Upper lobe of left lung (tissue), 4 donors: Measurements from ENCODE around the gene GLRA1.

Experiments used
- CTCF ChIP-seq, 6 experiments: fragments of 450-650 bp in 4 of 6; fragments of 200-600 bp in 2 of 6; sonication (generic) in 2 of 6; IDR thresholded peaks; one replicate each; pipeline ENCODE4 v1.5.1; 2016 to 2019; ENCODE audit warnings: antibody characterized with exemption in 6 of 6
- EP300 ChIP-seq, 4 donors: sonication (generic); formaldehyde crosslinking; IDR thresholded peaks; one replicate each; pipeline ENCODE4 v1.5.1; 2017; ENCODE audit warnings: antibody characterized with exemption in 4 of 4, control low read depth in 2 of 4
- POLR2A ChIP-seq, 4 donors: fragments of 450-650 bp; IDR thresholded peaks; one replicate each; pipeline ENCODE4 v1.5.1; 2016 to 2017; ENCODE audit warnings: antibody characterized with exemption in 4 of 4, mild to moderate bottlenecking in 2 of 4
- POLR2AphosphoS5 ChIP-seq, 2 donors: sonication (generic); formaldehyde crosslinking; IDR thresholded peaks; one replicate each; pipeline ENCODE4 v1.5.1; 2017; ENCODE audit warnings: antibody characterized with exemption in 2 of 2

GRCh38 chr5:151896031-151896691 is 28.5 kb downstream of the GLRA1 start:
- no peak for TF ChIP-seq POLR2A (IDR thresholded peaks at IDR 0.05)
- no peak for TF ChIP-seq CTCF (IDR thresholded peaks at IDR 0.05)
- TF ChIP-seq EP300 (IDR thresholded peaks at IDR 0.05): no peak
- no peak for TF ChIP-seq POLR2AphosphoS5 (IDR thresholded peaks at IDR 0.05)
